Coronary artery (tissue), 2 donors: ENCODE results near the gene SLC2A13.
"Not testable (repeated sequence)": the region's sequence is repeated elsewhere in the genome, so short reads cannot be mapped to it uniquely, and the experiment has no call there.

Experiments
- DNase-seq: peaks from one replicate; pipeline ENCODE4 v3.0.0-alpha.2; 2017; ENCODE audit warnings: low spot score
- H3K27ac ChIP-seq, 2 donors: fragments of 200-600 bp; sonication (generic); one replicate each; pipeline ENCODE4 v1.5.1; 2016 to 2019
- H3K4me3 ChIP-seq: fragments of 200-600 bp; sonication (generic); 2 replicates; pipeline ENCODE4 v1.5.1; 2016; ENCODE audit warnings: mild to moderate bottlenecking, moderate library complexity
- CTCF ChIP-seq: fragments of 200-600 bp; sonication (generic); IDR thresholded peaks from one replicate; pipeline ENCODE4 v1.5.1; 2019; ENCODE audit warnings: antibody characterized with exemption

SLC2A13 gene

GRCh38 chr12:40058721-40059190 is 47.1 kb downstream of the SLC2A13 start:
- TF ChIP-seq CTCF, result no peak
- no peak overlapping the region for H3K4me3 ChIP-seq
- no peak for DNase-seq
- no peak overlapping the region for H3K27ac ChIP-seq

- TF ChIP-seq CTCF, result no peak
- H3K27ac ChIP-seq, result no peak overlapping the region
- H3K4me3 ChIP-seq, result no peak overlapping the region
- no peak for DNase-seq
These were observed 49.5 kb downstream of the SLC2A13 start for GRCh38 chr12:40056373-40056772.

- H3K27ac ChIP-seq, result no peak overlapping the region
- no peak overlapping the region for H3K4me3 ChIP-seq
- no peak for TF ChIP-seq CTCF
- no peak for DNase-seq
These were observed 50.1 kb downstream of the SLC2A13 start for GRCh38 chr12:40055776-40056175.

GRCh38 chr12:40055228-40055579 is 50.7 kb downstream of the SLC2A13 start:
- Histone ChIP-seq H3K27ac (no peak overlapping the region), H3K4me3 (peak overlapping the region; percentile 33)
- DNase-seq, result no peak
- no peak for TF ChIP-seq CTCF

- DNase-seq, result no peak
- Histone ChIP-seq H3K4me3 (peak overlapping the region; percentile 33), H3K27ac (peak overlapping the region; percentile 30 to 46)
- TF ChIP-seq CTCF, result no peak
These were observed 51.2 kb downstream of the SLC2A13 start for GRCh38 chr12:40054555-40055227.

- no peak for TF ChIP-seq CTCF
- H3K27ac ChIP-seq, result no peak overlapping the region
- no peak overlapping the region for H3K4me3 ChIP-seq
- no peak for DNase-seq
These were observed 56.6 kb downstream of the SLC2A13 start for GRCh38 chr12:40049268-40049667.

GRCh38 chr12:40047002-40047401 is 58.9 kb downstream of the SLC2A13 start:
- not testable (repeated sequence) for H3K4me3 ChIP-seq, H3K27ac ChIP-seq, DNase-seq

GRCh38 chr12:40045656-40046055 is 60.2 kb downstream of the SLC2A13 start:
- no peak overlapping the region for H3K4me3 ChIP-seq
- H3K27ac ChIP-seq, result no peak overlapping the region
- no peak for TF ChIP-seq CTCF
- DNase-seq, result no peak
